LNCaP clone FGC (cell line): ENCODE data around the gene PNCK.
"Not testable (repeated sequence)": the region's sequence is repeated elsewhere in the genome, so short reads cannot be mapped to it uniquely, and the experiment has no call there.

Experiments used
- DNase-seq: peaks from one replicate; pipeline ENCODE4 v3.0.0-alpha.2; 2011; ENCODE audit warnings: low read depth
- H3K4me3 ChIP-seq: 2 replicates; pipeline ENCODE4 v1.5.1; 2011; ENCODE audit warnings: mild to moderate bottlenecking, low read depth, low read length, control low read depth
- CTCF ChIP-seq: IDR thresholded peaks from 2 replicates; pipeline ENCODE4 v1.5.1; 2012; ENCODE audit warnings: mild to moderate bottlenecking; ENCODE audit not compliant: control insufficient read depth, insufficient read depth; ENCODE audit errors: extremely low read depth

The PNCK gene

GRCh38 chrX:153692611-153693156 is 19.1 kb upstream of the PNCK start:
- no peak for DNase-seq
- TF ChIP-seq CTCF = no peak
- H3K4me3 ChIP-seq = no peak overlapping the region

GRCh38 chrX:153692003-153692402 is 18.4 kb upstream of the PNCK start:
- no peak overlapping the region for H3K4me3 ChIP-seq
- DNase-seq = no peak
- no peak for TF ChIP-seq CTCF

GRCh38 chrX:153691032-153691827 is 17.6 kb upstream of the PNCK start:
- not testable (repeated sequence) for H3K4me3 ChIP-seq, DNase-seq

- H3K4me3 ChIP-seq = peak overlapping the region; percentile 56
- no peak for DNase-seq
- no peak for TF ChIP-seq CTCF
Measured at GRCh38 chrX:153690466-153690865, 16.9 kb upstream of the PNCK start.

GRCh38 chrX:153689654-153690465 is 16.2 kb upstream of the PNCK start:
- DNase-seq = no peak
- H3K4me3 ChIP-seq = peak overlapping the region; percentile 56
- TF ChIP-seq CTCF = no peak

GRCh38 chrX:153688911-153689590 is 15.4 kb upstream of the PNCK start:
- no peak for TF ChIP-seq CTCF
- H3K4me3 ChIP-seq = peak overlapping the region; percentile 56
- DNase-seq = no peak

GRCh38 chrX:153688506-153688905 is 14.9 kb upstream of the PNCK start:
- no peak for DNase-seq
- peak overlapping the region; percentile 46 for H3K4me3 ChIP-seq
- no peak for TF ChIP-seq CTCF
